Parathyroid adenoma (tissue), 2 donors: ENCODE measurements around the gene NEURL4.

Experiments used
- H2AFZ ChIP-seq: fragments of 300-600 bp; sonication (generic); one replicate; pipeline ENCODE4 v1.7.0; 2017; ENCODE audit warnings: antibody characterized with exemption, mild to moderate bottlenecking
- H3K27ac ChIP-seq: fragments of 300-600 bp; sonication (generic); one replicate; pipeline ENCODE4 v1.7.0; 2017
- H3K27me3 ChIP-seq: fragments of 300-600 bp; sonication (generic); one replicate; pipeline ENCODE4 v1.7.0; 2017; ENCODE audit warnings: low read length; ENCODE audit not compliant: control insufficient read depth, insufficient read depth
- H3K36me3 ChIP-seq: fragments of 300-600 bp; sonication (generic); one replicate; pipeline ENCODE4 v1.7.0; 2017; ENCODE audit warnings: low read length; ENCODE audit not compliant: control insufficient read depth, insufficient read depth
- H3K4me1 ChIP-seq: fragments of 300-600 bp; sonication (generic); one replicate; pipeline ENCODE4 v1.7.0; 2017; ENCODE audit warnings: control low read depth
- H3K4me2 ChIP-seq: fragments of 300-600 bp; sonication (generic); one replicate; pipeline ENCODE4 v1.7.0; 2017; ENCODE audit warnings: low read length
- H3K4me3 ChIP-seq: fragments of 300-600 bp; sonication (generic); one replicate; pipeline ENCODE4 v1.7.0; 2017; ENCODE audit warnings: low read depth, low read length
- H3K79me2 ChIP-seq: fragments of 300-600 bp; sonication (generic); one replicate; pipeline ENCODE4 v1.7.0; 2017; ENCODE audit warnings: control low read depth
- H3K9ac ChIP-seq: fragments of 300-600 bp; sonication (generic); one replicate; pipeline ENCODE4 v1.7.0; 2017; ENCODE audit warnings: mild to moderate bottlenecking
- H3K9me3 ChIP-seq: fragments of 300-600 bp; sonication (generic); one replicate; pipeline ENCODE4 v1.7.0; 2017; ENCODE audit warnings: low read length; ENCODE audit not compliant: control insufficient read depth
- TF ChIP-seq, protein P1 (sequence below): fragments of 300-600 bp; sonication (generic); IDR thresholded peaks from one replicate; pipeline ENCODE4 v1.7.0; 2017; ENCODE audit warnings: antibody characterized with exemption, mild to moderate bottlenecking
- donor health status: primary hyperparathyroidism.

NEURL4 gene

GRCh38 chr17:7348478-7349242 is 19.5 kb upstream of the NEURL4 start:
- H3K9ac ChIP-seq = no peak overlapping the region
- no peaks in the 10 kb centered on the region for H3K79me2 ChIP-seq
- H3K36me3 ChIP-seq = no peaks in the 10 kb centered on the region
- peak overlapping the region; percentile 99 for H3K27ac ChIP-seq
- no peak overlapping the region for H3K4me2 ChIP-seq
- H3K4me3 ChIP-seq = no peak overlapping the region
- H2AFZ ChIP-seq = peak overlapping the region; percentile 25
- peaks cover 33% of the 10 kb centered on the region for H3K4me1 ChIP-seq
- H3K27me3 ChIP-seq = no peaks in the 10 kb centered on the region
- H3K9me3 ChIP-seq = no peaks in the 10 kb centered on the region
- TF ChIP-seq, protein P1, sequence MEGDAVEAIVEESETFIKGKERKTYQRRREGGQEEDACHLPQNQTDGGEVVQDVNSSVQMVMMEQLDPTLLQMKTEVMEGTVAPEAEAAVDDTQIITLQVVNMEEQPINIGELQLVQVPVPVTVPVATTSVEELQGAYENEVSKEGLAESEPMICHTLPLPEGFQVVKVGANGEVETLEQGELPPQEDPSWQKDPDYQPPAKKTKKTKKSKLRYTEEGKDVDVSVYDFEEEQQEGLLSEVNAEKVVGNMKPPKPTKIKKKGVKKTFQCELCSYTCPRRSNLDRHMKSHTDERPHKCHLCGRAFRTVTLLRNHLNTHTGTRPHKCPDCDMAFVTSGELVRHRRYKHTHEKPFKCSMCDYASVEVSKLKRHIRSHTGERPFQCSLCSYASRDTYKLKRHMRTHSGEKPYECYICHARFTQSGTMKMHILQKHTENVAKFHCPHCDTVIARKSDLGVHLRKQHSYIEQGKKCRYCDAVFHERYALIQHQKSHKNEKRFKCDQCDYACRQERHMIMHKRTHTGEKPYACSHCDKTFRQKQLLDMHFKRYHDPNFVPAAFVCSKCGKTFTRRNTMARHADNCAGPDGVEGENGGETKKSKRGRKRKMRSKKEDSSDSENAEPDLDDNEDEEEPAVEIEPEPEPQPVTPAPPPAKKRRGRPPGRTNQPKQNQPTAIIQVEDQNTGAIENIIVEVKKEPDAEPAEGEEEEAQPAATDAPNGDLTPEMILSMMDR = no peak

- Histone ChIP-seq H3K9ac (no peak overlapping the region), H3K9me3 (no peaks in the 10 kb centered on the region)
Observed at GRCh38 chr17:7347630-7348477, 18.7 kb upstream of the NEURL4 start.

DNA sequence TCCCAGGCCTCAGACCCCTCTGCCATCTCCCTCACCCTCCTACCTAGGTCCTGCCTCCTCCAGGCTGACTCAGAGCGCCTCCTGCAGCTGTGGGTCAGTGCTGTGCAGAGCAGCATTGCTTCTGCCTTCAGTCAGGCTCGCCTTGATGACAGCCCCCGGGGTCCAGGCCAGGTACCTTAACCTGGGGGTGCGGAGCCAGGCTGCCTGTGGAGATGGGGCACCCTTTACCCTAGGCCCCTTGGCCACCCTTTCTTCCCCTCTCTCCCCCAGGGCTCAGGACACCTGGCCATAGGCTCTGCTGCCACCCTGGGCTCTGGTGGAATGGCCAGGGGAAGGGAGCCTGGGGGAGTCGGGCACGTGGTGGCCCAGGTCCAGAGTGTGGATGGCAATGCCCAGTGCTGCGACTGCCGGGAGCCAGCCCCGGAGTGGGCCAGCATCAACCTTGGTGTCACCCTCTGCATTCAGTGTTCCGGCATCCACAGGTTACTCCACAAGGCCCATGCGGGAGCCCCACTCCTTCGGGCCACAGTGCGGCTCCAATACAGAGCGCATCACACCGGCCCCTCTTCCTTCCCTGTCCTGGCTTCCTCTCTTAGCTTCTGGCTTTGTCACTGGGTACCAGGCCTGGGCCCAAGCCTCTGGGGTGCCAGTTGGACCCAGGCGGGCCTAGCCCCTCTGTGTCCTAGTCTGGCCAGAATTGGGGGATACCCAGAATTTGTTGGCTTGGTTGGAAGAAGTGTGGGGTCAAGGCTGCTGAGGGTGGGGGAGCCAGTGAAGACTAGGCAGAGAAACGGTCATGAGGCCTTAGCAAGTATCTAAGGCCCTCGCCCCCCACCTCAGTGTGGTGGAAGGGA is 17.9 kb upstream of the NEURL4 start:
- Histone ChIP-seq H3K4me1 (peaks cover 23% of the 10 kb centered on the region), H3K9me3 (no peaks in the 10 kb centered on the region), H3K36me3 (no peaks in the 10 kb centered on the region), H3K27ac (no peak overlapping the region), H3K9ac (no peak overlapping the region), H3K4me3 (no peak overlapping the region), H2AFZ (no peak overlapping the region), H3K79me2 (no peaks in the 10 kb centered on the region), H3K27me3 (no peaks in the 10 kb centered on the region), H3K4me2 (no peak overlapping the region)
- TF ChIP-seq, protein P1 = no peak

More at GRCh38 chr17:7347630-7348477, 18.7 kb upstream of the NEURL4 start:
- Histone ChIP-seq H3K4me2 (no peak overlapping the region), H3K27me3 (no peaks in the 10 kb centered on the region), H2AFZ (no peak overlapping the region), H3K79me2 (no peaks in the 10 kb centered on the region), H3K4me3 (no peak overlapping the region), H3K4me1 (peaks cover 27% of the 10 kb centered on the region), H3K36me3 (no peaks in the 10 kb centered on the region), H3K27ac (no peak overlapping the region)
- TF ChIP-seq, protein P1 = no peak

DNA sequence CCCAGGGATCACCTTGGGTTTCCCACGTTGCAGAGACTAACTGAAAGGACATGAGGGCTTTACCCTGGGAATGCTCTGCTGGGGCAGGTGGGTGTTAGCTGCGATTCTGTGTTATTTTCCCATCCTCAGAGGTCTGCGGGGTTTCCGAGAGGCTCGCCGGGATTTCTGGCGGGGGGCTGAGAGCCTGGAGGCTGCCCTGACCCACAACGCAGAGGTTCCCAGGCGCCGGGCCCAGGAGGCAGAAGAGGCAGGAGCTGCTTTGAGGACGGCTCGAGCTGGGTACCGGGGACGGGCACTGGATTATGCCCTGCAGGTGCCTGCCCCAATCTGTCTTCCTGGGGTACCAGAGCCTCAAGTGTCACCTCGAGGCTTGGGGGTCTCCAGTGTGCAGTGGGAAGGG is 14.1 kb upstream of the NEURL4 start:
- H2AFZ ChIP-seq = no peak overlapping the region
- TF ChIP-seq, protein P1 = no peak
- H3K4me2 ChIP-seq = no peak overlapping the region
- peaks cover 8% of the 10 kb centered on the region for H3K4me1 ChIP-seq
- no peak overlapping the region for H3K27ac ChIP-seq
- H3K9me3 ChIP-seq = no peaks in the 10 kb centered on the region
- no peaks in the 10 kb centered on the region for H3K79me2 ChIP-seq
- H3K27me3 ChIP-seq = no peaks in the 10 kb centered on the region
- H3K4me3 ChIP-seq = no peak overlapping the region
- no peak overlapping the region for H3K9ac ChIP-seq
- H3K36me3 ChIP-seq = no peaks in the 10 kb centered on the region
